NCI-H82 treated with DMSO at 0.1 percent for 48 hours (cell line): ENCODE measurements around the gene VPS51.
"Not testable (repeated sequence)": the region's sequence is repeated elsewhere in the genome, so short reads cannot be mapped to it uniquely, and the experiment has no call there.

Source experiments
- DNase-seq: peaks from one replicate; lab custom pipeline; 2025; ENCODE audit not compliant: unreplicated experiment; lab: John Stamatoyannopoulos, UW

VPS51 gene

GRCh38 chr11:65118097-65118837 is 22.3 kb downstream of the VPS51 start:
- no peak for DNase-seq

- DNase-seq: not testable (repeated sequence)
These were observed 23.1 kb downstream of the VPS51 start for GRCh38 chr11:65118891-65119669.

- DNase-seq: no peak
These were observed 23.6 kb downstream of the VPS51 start for GRCh38 chr11:65119670-65119995.

- DNase-seq: no peak
These were observed 24.8 kb downstream of the VPS51 start for GRCh38 chr11:65120831-65121230.

- DNase-seq: no peak
These were observed 25.4 kb downstream of the VPS51 start for GRCh38 chr11:65121447-65121864.

GRCh38 chr11:65121865-65122696 is 26.1 kb downstream of the VPS51 start, which contains the start of the genes FAU and MRPL49:
Gene FAU, minus strand, starts transcription at chr11:65122134. Its CDS starts 321 bp downstream, at chr11:65121813.
Gene MRPL49, plus strand, starts transcription at chr11:65122321. Its CDS starts 26 bp downstream, at chr11:65122347.
- DNase-seq: peak; percentile 83

GRCh38 chr11:65124480-65125196 is 28.6 kb downstream of the VPS51 start:
- no peak for DNase-seq

- no peak for DNase-seq
These were observed 29.4 kb downstream of the VPS51 start for GRCh38 chr11:65125197-65126056.

GRCh38 chr11:65126624-65127274 is 30.7 kb downstream of the VPS51 start:
- DNase-seq: no peak

GRCh38 chr11:65127473-65128181 is 31.6 kb downstream of the VPS51 start:
- DNase-seq: no peak

GRCh38 chr11:65128182-65129145 is 32.5 kb downstream of the VPS51 start:
- DNase-seq: no peak

- DNase-seq: no peak
These were observed 33.8 kb downstream of the VPS51 start for GRCh38 chr11:65129649-65130441.

- no peak for DNase-seq
These were observed 34.8 kb downstream of the VPS51 start for GRCh38 chr11:65130631-65131416.

GRCh38 chr11:65131417-65131776 is 35.4 kb downstream of the VPS51 start:
- DNase-seq: no peak

GRCh38 chr11:65131895-65132237 is 35.9 kb downstream of the VPS51 start:
- no peak for DNase-seq
